Loucy (cell line): ENCODE data around the gene PTGES2.

Experiments used
- H2AFZ ChIP-seq: fragments of 200-600 bp; sonication (generic); 2 replicates; pipeline ENCODE4 v1.6.0; 2016; ENCODE audit warnings: antibody characterized with exemption, mild to moderate bottlenecking, low read length, moderate library complexity
- H3F3A ChIP-seq: fragments of 200-600 bp; 2 replicates; pipeline ENCODE4 v1.6.0; 2016; ENCODE audit warnings: antibody characterized with exemption, low read depth, mild to moderate bottlenecking
- H3K27me3 ChIP-seq: fragments of 200-600 bp; sonication (generic); 2 replicates; pipeline ENCODE4 v1.6.1; 2014; ENCODE audit warnings: low read length, mild to moderate bottlenecking; ENCODE audit not compliant: insufficient read depth, poor library complexity, severe bottlenecking
- H3K36me3 ChIP-seq: fragments of 200-600 bp; sonication (generic); 2 replicates; pipeline ENCODE4 v1.6.1; 2016; ENCODE audit warnings: low read length; ENCODE audit not compliant: insufficient read depth
- H3K4me1 ChIP-seq: fragments of 200-600 bp; sonication (generic); 2 replicates; pipeline ENCODE4 v1.5.1; 2014; ENCODE audit warnings: low read length, mild to moderate bottlenecking; ENCODE audit not compliant: insufficient read depth, poor library complexity, severe bottlenecking
- H3K4me2 ChIP-seq: fragments of 200-600 bp; sonication (generic); 2 replicates; pipeline ENCODE4 v1.6.0; 2014; ENCODE audit warnings: antibody characterized with exemption, low read length, low read depth, mild to moderate bottlenecking; ENCODE audit not compliant: poor library complexity, severe bottlenecking
- H3K4me3 ChIP-seq: fragments of 200-600 bp; sonication (generic); 2 replicates; pipeline ENCODE4 v1.5.1; 2014; ENCODE audit warnings: low read length, mild to moderate bottlenecking, mixed read lengths; ENCODE audit not compliant: poor library complexity, severe bottlenecking
- H3K79me2 ChIP-seq: fragments of 200-600 bp; sonication (generic); 2 replicates; pipeline ENCODE4 v1.6.1; 2014; ENCODE audit warnings: low read length; ENCODE audit not compliant: insufficient read depth
- H3K9ac ChIP-seq: fragments of 200-600 bp; sonication (generic); 2 replicates; pipeline ENCODE4 v1.6.0; 2014; ENCODE audit warnings: mild to moderate bottlenecking, low read depth, low read length, moderate library complexity; ENCODE audit not compliant: poor library complexity, severe bottlenecking
- H3K9me2 ChIP-seq: fragments of 200-600 bp; sonication (generic); replicated peaks from 2 replicates; pipeline ENCODE4 v1.6.1; 2016; ENCODE audit warnings: low read depth, low read length, mixed read lengths
- H3K9me3 ChIP-seq: fragments of 200-600 bp; sonication (generic); 2 replicates; pipeline ENCODE4 v1.6.1; 2014; ENCODE audit warnings: mild to moderate bottlenecking, antibody characterized with exemption, low read length, low read depth; ENCODE audit not compliant: insufficient read depth
- H4K20me1 ChIP-seq: fragments of 200-600 bp; sonication (generic); 2 replicates; pipeline ENCODE4 v1.6.0; 2014; ENCODE audit warnings: antibody characterized with exemption, low read length, mild to moderate bottlenecking; ENCODE audit not compliant: insufficient read depth, poor library complexity, severe bottlenecking
- CTCF ChIP-seq: fragments of 200-600 bp; sonication (generic); conservative IDR thresholded peaks from 2 replicates; pipeline ENCODE4 v1.5.1; 2014; ENCODE audit warnings: mild to moderate bottlenecking, antibody characterized with exemption, low read length
- EZH2phosphoT487 ChIP-seq: fragments of 200-600 bp; IDR thresholded peaks from 2 replicates; pipeline ENCODE4 v1.6.1; 2018; ENCODE audit warnings: antibody characterized with exemption, mild to moderate bottlenecking, moderate library complexity, borderline replicate concordance

PTGES2 gene

GRCh38 chr9:128098297-128099230, 29.0 kb downstream of the PTGES2 start:
- H3K4me1 ChIP-seq = peaks cover 9% of the 10 kb centered on the region
- H4K20me1 ChIP-seq = peaks cover 34% of the 10 kb centered on the region
- no peaks in the 10 kb centered on the region for H3K9me2 ChIP-seq
- H3F3A ChIP-seq = peaks cover under 1% of the 10 kb centered on the region; the same call in 1 of the 2 replicates
- H3K36me3 ChIP-seq = peaks cover 50% of the 10 kb centered on the region; the same call in 1 of the 2 replicates
- TF ChIP-seq EZH2phosphoT487 (no peak), CTCF (no peak)
- H3K79me2 ChIP-seq = peaks cover 62% of the 10 kb centered on the region
- no peaks in the 10 kb centered on the region for H3K9me3 ChIP-seq
- no peaks in the 10 kb centered on the region for H3K27me3 ChIP-seq
- H3K4me3 ChIP-seq = no peak overlapping the region
- H2AFZ ChIP-seq = no peak overlapping the region
- H3K9ac ChIP-seq = no peak overlapping the region
- H3K4me2 ChIP-seq = no peak overlapping the region

- Histone ChIP-seq H3K9me2 (no peaks in the 10 kb centered on the region), H3K4me2 (no peak overlapping the region), H3K36me3 (peaks cover 42% of the 10 kb centered on the region; the same call in 1 of the 2 replicates), H4K20me1 (peaks cover 34% of the 10 kb centered on the region), H3F3A (peaks cover 3% of the 10 kb centered on the region; the same call in 1 of the 2 replicates), H3K27me3 (no peaks in the 10 kb centered on the region), H3K79me2 (peaks cover 71% of the 10 kb centered on the region), H3K9me3 (no peaks in the 10 kb centered on the region), H2AFZ (no peak overlapping the region), H3K4me3 (no peak overlapping the region), H3K9ac (no peak overlapping the region), H3K4me1 (peaks cover 9% of the 10 kb centered on the region)
- TF ChIP-seq EZH2phosphoT487 (no peak), CTCF (no peak)
These were observed 29.8 kb downstream of the PTGES2 start for GRCh38 chr9:128097543-128098296.

GRCh38 chr9:128096616-128097536, 30.7 kb downstream of the PTGES2 start:
- no peak overlapping the region for H3K4me3 ChIP-seq
- H2AFZ ChIP-seq = no peak overlapping the region
- no peaks in the 10 kb centered on the region for H3K27me3 ChIP-seq
- H3K9ac ChIP-seq = no peak overlapping the region
- no peaks in the 10 kb centered on the region for H3K9me3 ChIP-seq
- peaks cover 9% of the 10 kb centered on the region for H3K4me1 ChIP-seq
- H3K36me3 ChIP-seq = peaks cover 35% of the 10 kb centered on the region; the same call in 1 of the 2 replicates
- no peak overlapping the region for H3K4me2 ChIP-seq
- peaks cover 79% of the 10 kb centered on the region for H3K79me2 ChIP-seq
- no peaks in the 10 kb centered on the region for H3K9me2 ChIP-seq
- H3F3A ChIP-seq = peaks cover 3% of the 10 kb centered on the region; the same call in 1 of the 2 replicates
- peaks cover 42% of the 10 kb centered on the region for H4K20me1 ChIP-seq
- TF ChIP-seq EZH2phosphoT487 (no peak), CTCF (no peak)
